NCI-H187 (cell line): Measurements from ENCODE around the gene C22orf39.

Experiments
- DNase-seq, 2 experiments: peaks; one replicate each; lab custom pipeline; 2025; lab: John Stamatoyannopoulos, UW

The C22orf39 gene

GRCh38 chr22:19430890-19431541 lies 16.5 kb downstream of the C22orf39 start:
- no peak for DNase-seq

GRCh38 chr22:19429950-19430889 lies 17.3 kb downstream of the C22orf39 start:
- no peak for DNase-seq

- DNase-seq: no peak
These were observed 23.4 kb downstream of the C22orf39 start for GRCh38 chr22:19424186-19424500.

GRCh38 chr22:19422440-19423301 lies 24.8 kb downstream of the C22orf39 start:
- DNase-seq: no peak

- no peak for DNase-seq
These were observed 27.2 kb downstream of the C22orf39 start for GRCh38 chr22:19420321-19420720.

- no peak for DNase-seq
These were observed 27.9 kb downstream of the C22orf39 start for GRCh38 chr22:19419464-19420178.

- DNase-seq: no peak
These were observed 28.4 kb downstream of the C22orf39 start for GRCh38 chr22:19419086-19419463.

- no peak for DNase-seq
These were observed 34.6 kb downstream of the C22orf39 start for GRCh38 chr22:19412923-19413322.

- DNase-seq: no peak
These were observed 35.0 kb downstream of the C22orf39 start for GRCh38 chr22:19412478-19412877.

- DNase-seq: no peak
These were observed 35.8 kb downstream of the C22orf39 start for GRCh38 chr22:19411690-19412045.

- no peak for DNase-seq
These were observed 36.4 kb downstream of the C22orf39 start for GRCh38 chr22:19410941-19411689.

GRCh38 chr22:19407649-19408606 lies 39.6 kb downstream of the C22orf39 start:
- DNase-seq: no peak

GRCh38 chr22:19406846-19407245 lies 40.7 kb downstream of the C22orf39 start:
- no peak for DNase-seq

GRCh38 chr22:19406281-19406811 lies 41.2 kb downstream of the C22orf39 start:
- no peak for DNase-seq

- DNase-seq: no peak
These were observed 41.9 kb downstream of the C22orf39 start for GRCh38 chr22:19405652-19406051.

- DNase-seq: no peak
These were observed 42.4 kb downstream of the C22orf39 start for GRCh38 chr22:19405133-19405532.

- DNase-seq: no peak
These were observed 42.8 kb downstream of the C22orf39 start for GRCh38 chr22:19404676-19405075.

GRCh38 chr22:19402642-19403191 lies 44.8 kb downstream of the C22orf39 start:
- no peak for DNase-seq

- DNase-seq: no peak
These were observed 46.0 kb downstream of the C22orf39 start for GRCh38 chr22:19401483-19401882.
